ENCODE measurements around the gene C1orf226.

DNA sequence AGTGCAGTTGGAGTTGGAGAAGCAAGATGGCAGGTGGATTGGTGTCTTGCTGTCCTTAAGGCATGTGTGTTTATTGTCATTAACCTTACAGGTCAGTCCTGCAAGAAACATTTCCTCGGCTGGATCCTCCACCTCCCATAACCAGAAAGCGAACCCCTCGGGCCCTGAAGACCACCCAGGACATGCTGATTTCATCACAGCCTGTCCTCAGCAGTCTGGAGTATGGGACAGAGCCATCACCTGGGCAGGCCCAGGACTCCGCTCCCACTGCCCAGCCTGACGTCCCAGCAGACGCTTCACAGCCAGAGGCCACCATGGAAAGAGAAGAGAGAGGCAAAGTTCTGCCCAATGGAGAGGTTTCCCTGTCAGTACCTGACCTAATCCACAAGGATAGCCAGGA lies 1.6 kb downstream of the C1orf226 start:
- TF ChIP-seq POLR2AphosphoS5 (IDR thresholded peaks at IDR 0.05; ENCODE audit: insufficient read depth in 1 of 2, low read depth in 1 of 2) (no peak), POLR2A (IDR thresholded peaks at IDR 0.05) (no peak)
- TF ChIP-seq, protein P1, sequence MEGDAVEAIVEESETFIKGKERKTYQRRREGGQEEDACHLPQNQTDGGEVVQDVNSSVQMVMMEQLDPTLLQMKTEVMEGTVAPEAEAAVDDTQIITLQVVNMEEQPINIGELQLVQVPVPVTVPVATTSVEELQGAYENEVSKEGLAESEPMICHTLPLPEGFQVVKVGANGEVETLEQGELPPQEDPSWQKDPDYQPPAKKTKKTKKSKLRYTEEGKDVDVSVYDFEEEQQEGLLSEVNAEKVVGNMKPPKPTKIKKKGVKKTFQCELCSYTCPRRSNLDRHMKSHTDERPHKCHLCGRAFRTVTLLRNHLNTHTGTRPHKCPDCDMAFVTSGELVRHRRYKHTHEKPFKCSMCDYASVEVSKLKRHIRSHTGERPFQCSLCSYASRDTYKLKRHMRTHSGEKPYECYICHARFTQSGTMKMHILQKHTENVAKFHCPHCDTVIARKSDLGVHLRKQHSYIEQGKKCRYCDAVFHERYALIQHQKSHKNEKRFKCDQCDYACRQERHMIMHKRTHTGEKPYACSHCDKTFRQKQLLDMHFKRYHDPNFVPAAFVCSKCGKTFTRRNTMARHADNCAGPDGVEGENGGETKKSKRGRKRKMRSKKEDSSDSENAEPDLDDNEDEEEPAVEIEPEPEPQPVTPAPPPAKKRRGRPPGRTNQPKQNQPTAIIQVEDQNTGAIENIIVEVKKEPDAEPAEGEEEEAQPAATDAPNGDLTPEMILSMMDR (IDR thresholded peaks at IDR 0.05), result no peak

Measured in vagina (tissue), 2 donors.